Measurements from ENCODE around the gene NPBWR2.

Gene NPBWR2

DNA sequence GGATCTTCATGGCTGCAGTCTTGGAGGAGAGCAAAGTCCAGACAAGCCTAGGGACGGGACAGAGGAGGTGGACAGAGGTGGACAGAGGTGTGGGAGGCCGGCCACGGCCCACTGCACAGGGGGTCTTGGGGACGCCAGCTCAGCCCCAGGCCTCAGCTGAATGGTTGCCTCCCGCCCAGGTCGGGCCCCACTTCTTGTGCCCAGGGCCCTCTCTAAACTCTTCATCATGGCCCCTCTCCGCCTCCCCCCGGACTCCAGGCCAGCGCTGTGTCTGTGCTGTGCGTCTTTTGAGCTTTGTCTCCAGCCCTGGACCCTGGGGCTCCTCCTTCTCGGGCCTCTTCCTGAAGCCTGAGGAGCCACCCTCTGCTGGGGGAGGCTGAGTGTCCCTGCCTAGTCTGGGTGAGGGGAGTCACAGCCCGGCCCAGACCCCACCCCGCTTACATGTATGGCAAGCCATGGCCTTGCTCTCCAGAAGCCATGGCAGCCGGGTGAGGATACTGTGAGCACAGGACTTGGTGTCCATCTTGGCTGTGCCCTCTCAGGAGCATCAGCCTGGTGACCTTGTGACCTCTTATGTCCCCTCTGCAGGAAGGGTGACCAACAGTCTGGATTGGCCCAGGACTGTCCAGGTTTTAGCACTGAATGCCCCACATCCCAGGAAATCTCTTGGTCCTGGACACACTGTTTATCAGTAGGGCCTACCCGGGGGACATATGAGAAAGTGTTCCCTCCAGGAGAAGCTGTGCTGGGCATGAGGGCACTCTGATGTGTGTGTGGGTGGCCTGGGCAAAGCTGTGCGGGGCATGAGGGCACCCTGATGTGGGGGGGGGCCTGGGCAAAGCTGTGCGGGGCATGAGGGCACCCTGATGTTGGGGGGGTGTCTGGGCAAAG, 9.4 kb upstream of the NPBWR2 start:
- DNase-seq = peak; percentile 52

DNA sequence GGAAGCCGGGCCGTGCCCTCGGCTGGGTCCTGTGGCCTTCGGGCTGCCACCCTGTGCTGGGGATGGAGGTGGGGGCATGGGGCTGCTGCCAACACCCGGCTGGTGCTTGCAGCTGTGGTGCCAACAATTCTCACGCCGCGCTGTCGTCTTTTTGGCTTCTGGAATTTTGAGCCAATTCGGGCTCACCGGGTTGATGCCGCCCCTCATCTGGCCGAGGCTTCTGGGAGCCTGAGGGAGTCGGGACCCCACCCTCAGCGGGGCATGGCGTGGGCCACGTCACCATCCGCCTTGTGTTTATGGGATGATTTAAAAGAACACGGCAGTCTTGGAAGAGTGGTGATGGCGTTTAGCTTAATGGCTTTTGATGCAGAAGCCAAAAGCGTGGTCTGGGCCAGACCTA, 8.7 kb upstream of the NPBWR2 start:
- DNase-seq = peak; percentile 47

DNA sequence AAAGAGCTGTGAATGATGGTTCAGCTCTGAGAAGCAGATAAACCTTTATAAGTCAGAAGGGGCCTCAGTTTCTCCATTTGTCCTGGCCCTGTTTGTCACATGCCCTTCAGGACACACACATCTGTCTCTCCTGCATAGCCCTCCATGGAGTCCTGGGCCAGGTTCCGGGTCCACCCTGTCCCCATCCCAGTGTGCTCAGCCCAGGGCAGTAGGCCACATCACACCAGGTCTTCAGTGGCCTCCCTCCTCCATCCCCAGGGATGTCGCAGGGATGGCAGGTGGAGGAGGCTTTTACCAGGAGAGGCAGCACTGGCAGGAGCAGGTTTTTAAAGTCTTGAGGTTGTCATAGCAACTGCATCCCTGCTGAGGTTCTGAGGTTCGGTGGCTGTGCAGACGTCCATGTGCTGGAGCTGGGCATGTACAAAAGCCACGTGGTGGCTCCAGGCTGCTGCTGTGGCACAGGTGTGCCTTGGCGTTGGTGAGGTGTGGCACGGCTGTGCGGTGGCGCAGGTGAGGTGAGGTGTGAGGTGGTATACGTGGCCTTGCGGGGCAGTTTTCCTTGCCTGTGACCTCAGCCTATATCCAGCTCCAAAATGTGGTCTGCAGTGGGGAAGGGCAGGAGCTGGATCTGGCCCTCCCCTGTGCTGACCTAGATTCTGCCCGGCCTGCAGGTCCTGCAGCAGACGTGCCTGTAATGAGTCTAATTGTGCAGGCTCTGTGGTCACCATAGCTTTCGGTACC, 8.0 kb upstream of the NPBWR2 start:
- peak; percentile 41 for DNase-seq

DNA sequence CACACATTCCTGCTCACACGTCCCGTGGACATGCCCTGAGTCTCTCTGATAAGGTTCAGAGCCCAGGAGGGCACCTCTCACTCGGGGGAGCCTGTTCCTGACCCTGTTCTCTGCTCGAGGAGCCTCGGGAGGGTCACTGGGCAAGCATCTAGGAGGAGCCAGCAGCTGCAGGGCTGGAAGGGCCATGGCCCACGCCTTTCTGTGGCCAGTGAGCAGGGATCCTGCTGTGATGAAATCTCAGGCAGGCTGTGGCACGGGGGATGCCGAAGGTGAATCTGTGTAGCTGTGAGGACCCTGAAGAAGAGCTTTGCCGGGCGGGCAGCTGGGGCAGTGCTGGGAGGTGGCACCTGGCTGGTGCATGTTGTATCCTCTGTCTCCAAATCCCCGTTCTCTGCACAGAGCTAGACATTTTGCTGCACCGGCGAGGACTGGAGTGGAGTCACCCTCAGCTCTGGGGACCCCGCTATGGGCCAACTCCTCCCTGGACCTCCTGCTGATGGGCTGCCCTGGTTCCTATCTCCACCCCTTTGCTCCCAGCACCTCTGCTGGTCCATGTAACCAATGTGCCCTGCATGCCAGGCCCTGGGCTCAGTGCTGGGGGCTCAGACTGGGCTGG, 7.1 kb upstream of the NPBWR2 start:
- peak; percentile 44 for DNase-seq

DNA sequence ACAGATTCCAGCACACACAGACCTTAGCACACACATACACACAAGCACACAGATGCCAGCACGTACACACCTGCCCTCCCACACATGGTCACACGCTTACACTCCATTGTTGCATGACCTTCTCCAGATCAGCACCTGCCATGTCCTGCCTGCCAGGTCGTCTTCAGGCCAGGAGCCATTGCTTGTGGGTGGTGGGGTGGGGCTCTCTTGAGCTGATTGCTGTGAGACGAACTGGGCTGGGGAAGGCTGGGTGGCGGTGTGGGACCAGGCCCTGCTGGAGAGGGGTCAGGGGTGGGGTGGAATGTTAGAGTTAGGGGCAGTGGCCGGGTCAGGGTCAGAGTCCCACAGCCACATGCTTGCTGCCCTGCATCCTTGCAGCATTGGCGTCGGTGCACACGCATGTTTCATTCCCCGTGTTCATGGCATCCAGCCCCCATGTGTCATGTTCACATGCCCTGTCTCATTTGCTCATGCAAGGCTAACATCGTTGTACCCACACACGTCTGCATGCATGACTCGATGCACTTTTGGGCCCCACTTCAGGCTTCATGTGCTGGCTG, 6.5 kb upstream of the NPBWR2 start:
- peak; percentile 47 for DNase-seq

DNA sequence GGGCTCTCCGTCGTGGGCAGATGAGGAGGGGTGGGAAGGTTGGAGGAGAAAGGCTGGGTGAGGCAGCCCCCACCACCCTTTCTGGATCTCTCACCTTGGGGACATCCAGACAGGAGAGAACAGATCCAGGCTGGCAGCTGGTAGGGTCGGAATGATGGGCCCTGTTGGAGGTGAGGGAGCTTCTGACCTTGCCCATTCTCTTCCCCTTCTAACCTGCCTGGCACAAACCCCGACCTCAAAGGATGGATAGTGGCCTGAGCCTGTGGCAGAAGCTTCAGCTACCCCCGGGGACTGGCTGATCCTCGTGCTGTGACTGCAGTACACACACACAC, 6.0 kb upstream of the NPBWR2 start:
- DNase-seq = no peak

DNA sequence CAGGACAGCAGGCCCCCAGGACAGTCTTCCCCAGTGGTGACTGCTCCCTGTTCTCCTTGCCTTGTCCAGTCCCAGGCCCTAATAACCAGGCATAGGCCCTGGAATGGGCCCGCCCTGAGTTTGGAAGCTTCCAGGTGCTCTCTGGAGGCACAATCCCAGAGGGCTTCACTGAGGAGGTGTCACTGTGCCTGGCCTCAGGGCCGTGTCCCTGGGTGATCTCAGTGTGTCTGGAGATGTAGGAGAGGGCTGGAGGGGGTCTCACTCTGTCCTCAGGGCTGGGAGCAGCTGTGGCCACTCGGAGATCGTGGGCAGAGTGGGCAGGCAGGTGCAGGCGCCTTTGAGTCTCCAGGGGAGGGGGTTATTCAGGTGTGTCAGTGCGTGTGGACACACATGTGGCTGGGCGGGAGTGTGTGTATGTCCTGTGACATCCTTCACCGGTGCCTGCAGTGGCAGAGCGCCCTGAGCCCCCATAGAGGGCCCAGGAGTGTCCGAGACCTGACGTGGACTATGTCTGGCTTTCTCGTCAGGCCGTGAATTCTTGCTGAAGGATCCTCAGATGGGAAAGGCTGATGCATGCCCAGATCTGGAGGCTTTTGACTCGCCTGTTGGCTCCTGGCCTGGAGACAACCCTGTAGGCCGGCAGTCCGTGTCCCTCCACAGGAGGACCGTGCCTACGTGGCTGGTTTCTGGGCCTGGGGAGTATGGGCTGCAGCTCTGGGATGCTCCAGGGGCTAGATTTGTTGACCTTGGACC, 5.5 kb upstream of the NPBWR2 start:
- peak; percentile 49 for DNase-seq

DNA sequence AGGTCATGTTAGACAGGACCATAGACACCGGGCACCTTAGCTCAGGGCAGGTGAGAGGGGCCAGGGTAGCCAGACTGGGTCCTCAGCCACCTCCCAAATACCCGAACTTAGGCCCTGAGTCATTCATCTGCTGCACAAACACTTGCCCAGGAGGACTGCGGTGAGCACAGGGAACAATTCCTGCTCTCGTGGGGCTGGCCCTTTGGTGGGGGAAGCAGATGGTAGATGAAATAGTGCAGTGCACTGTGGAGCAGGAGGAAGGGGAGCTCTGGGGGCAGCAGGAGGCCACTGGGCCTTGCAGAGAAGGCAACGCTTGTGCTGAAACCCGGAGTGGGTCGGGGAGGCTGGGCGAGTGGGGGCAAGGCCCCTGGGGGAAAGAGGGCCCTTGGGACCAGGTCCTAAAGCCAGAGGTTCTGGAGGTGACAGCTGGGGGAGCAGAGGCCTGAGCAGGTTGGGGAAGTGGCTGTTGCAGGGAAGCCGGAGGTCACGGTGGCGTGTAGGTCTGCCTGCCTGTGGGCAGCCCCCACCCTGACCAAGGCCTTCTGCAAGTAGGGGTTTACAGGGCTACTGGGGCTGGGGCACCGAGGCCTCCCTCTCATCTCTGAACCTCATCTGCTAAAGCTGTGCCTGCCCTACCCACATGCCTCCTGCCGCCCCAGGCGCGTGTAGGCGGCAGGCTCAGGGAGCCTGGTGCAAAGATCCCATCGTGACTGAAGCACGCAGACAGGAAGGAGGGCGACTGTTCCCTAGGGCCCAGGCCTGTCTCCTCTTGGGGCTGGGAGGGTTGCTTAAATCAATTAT, 4.7 kb upstream of the NPBWR2 start:
- DNase-seq = peak; percentile 45

DNA sequence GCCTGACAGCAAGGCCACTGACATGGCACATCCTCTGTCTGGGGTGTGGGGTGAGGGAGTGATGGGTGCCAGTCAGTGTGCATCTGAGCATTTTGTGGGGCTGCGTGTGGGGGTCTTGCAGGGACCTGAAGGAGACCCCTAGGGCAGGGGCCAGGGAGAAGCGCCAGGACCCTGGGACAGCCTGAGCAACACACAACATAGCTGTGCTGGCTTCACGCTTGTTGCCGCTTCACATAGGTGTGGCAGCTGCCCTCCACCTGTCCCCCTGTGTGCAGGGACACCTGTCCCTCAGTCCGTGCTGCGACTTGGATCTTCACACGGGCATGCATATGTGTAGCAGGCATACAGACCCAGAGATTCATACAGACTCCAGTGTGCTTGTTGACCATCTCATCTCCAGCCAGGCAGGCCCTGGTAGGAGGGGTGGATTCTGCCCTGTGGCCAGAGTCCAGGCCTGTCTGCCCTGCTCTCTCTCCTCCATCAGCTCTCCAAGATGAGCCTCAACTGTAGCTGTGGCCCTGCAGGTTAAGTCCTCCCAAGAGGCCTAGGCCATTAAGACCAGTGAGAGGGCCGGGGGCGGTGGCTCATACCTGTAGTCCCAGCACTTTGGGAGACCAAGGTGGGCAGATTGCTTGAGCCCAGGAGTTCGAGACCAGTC, 3.2 kb upstream of the NPBWR2 start:
- peak; percentile 49 for DNase-seq

DNA sequence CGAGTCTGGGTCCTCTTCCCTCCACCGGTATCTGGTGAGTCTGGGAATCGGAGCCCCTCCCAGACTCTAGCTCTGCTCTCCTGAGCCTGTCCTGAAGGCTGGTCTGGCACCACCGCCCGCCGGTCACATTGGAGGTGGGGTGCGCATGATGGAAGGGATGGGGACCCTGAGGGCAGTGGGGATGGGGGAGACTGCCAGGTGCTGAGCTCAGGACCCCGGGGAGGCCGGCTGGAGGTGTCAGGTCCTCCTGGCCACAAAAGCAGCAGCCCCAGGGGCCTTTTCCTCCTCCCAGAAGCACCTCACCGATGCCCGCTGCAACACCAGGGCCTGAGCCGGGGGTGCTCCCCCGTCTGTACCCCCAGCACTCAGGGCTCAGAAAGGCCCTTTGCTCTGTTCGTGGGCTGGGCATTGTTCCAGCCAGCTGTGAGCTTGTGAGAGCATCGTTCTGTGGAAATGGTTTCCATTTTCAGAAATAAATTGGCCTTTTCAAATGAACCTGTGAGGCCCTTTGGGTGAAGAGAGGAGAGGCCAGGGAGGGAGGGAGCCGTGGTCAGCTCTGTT, 2.5 kb upstream of the NPBWR2 start:
- peak; percentile 43 for DNase-seq

DNA sequence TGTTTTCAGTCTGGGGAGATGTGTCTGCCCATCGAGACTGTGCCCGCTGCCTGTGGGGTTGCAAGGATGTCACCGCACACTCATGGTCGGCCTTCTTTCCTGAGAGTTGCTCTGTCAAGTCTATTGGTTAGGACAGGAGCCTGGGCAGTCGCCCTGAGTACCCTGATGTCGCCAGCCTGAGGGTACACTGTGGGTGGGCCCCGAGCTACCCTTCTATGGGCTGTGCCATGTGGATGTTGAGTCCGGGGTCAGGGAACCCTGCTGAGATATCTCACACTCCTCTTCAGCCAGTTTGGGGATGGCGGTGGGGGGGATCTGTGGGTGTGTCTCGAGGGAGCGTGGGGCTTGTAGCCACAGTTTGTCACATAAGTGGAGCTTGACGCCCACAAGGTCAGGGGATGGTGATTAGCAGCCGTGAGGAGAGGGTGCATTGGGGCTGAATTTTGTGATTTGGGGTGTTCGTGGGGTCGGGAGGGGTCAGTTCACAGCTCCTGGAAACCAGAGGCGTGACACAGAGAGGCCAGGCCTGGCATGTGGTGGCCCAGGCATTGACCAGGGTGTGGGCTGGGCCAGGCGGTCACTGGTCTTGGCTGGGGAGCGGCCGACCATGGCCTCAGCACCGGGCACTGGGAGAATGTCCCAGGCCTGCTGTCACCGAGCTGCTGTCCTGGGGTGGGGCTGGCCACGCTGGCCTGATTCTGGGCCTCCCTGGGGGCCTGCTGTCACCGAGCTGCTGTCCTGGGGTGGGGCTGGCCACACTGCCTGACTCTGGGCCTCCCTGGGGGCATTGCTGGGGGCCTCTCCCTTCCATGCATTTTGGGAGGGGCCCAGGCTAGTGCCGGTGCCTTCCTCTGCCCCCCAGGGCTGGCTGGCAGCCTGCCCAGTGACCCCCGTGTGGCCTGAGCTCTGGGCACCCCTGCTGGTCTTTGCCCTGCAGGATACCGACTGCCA, 1.6 kb upstream of the NPBWR2 start:
- peak; percentile 46 for DNase-seq

DNA sequence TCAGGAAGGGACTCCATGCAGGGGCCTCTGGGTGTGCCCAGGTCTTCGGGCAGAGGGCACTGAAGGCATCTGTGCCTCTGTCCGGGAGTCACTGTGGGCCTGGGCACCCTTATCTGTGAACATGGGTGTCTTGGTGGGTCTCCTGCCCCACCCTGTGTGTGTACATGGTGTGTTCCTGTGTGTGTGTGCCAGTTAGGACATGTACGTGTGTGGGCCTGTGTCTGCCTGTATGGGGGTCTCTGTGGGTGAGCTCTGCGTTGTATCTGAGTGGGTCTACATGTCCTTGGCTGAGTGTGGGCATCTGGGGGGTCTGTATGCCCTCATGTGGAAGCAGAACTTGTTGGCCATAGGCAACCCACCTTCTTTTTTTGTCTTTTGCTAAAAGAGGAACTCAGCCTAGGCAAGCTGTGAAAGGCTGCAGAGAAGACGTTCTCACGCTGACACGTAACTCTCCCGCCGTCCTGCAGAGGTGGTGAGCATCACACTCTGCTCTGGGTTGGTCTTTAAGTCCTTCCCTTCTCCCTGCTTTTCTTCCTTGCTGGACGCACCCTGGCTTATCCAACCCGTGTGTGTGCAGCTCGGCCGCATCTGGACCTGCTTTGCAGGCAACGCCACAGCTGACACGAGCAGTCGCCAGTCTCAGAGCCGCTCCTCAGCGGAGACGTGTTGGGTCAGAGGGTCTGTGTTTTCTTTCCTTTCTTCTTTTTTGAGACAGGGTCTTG, 532 bp upstream of the NPBWR2 start:
- peak; percentile 44 for DNase-seq

DNA sequence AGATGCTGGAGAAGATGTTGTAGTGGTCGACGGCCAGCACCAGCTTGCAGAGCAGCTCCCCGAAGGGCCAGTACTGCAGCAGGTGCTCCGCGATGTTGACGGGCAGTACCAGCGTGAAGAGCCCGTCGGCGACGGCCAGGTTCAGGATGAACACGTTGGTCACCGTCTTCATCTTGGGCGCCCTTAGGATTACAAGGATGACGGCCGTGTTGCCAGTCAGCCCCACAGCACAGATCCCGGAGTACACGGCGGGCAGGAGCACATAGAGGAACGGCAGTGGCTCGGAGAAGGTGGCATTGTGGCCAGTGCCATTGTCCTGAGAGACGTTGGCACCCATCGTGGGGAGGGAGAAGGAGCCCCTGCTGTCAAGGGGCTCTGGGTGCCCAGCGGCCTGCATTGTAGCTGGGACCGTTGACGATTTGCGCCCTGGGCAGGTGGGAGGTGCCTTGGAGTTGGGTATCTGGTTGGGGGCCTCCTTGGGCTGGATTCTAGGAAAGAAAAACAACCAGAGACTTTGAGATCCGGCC, 867 bp downstream of the NPBWR2 start:
- DNase-seq = no peak

DNA sequence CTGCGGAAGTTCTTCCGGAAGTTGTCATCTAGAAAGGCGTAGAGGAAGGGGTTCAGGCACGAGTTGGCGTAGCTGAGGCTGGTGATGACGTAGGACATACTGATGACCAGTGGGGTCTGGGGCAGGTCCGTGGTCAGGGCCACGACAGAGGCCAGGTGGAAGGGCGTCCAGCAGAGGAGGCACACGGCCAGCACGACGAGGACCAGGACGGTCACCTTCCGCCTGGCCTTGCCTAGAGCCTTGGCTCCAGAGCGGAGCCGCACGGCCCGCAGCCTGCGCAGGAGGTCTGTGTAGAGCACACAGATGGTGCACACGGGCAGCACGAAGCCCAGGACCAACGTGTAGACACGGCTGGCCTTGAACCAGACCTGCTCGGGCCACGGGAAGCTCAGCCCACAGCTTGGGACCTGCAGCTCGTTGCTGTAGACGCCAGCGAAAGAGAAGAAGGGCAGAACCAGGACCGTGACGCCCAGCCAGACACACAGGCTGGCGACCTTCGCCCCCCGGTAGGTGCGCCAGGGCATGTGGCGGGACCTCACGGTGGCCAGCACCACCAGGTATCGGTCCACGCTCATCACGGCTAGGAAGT, 1.4 kb downstream of the NPBWR2 start:
- DNase-seq = no peak

DNA sequence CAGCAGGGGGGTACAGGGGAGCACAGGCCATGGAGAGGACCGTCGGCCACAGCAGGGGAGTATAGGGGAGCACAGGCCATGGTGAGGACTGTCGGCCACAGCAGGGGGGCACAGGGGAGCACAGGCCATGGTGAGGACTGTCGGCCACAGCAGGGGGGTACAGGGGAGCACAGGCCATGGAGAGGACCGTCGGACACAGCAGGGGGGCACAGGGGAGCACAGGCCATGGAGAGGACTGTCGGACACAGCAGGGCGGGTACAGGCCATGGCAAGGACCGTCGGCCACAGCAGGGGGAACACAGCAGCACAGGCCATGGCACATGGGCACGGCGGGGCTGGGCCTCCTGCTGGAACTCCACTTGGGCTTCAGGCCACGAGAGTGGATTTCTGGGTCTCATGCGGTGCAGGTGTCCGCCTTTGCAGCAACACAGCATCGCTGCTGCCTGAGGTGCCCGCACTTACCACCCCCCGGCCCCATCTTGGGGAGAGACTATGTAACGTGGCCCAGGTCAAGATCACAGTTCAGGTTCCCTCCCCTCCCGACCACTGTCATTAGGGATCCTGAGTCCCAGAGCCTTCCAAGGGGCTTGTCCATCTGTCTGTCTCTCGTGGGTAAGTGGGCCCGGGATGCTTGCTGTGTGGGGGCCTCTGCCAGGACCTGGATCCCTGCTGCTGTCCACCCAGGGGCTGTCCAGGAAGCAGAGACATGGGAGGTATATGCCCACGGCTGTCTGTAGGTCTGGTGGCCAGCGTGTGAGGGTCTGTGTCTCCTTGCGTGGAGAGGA, 2.5 kb downstream of the NPBWR2 start:
- DNase-seq = no peak

DNA sequence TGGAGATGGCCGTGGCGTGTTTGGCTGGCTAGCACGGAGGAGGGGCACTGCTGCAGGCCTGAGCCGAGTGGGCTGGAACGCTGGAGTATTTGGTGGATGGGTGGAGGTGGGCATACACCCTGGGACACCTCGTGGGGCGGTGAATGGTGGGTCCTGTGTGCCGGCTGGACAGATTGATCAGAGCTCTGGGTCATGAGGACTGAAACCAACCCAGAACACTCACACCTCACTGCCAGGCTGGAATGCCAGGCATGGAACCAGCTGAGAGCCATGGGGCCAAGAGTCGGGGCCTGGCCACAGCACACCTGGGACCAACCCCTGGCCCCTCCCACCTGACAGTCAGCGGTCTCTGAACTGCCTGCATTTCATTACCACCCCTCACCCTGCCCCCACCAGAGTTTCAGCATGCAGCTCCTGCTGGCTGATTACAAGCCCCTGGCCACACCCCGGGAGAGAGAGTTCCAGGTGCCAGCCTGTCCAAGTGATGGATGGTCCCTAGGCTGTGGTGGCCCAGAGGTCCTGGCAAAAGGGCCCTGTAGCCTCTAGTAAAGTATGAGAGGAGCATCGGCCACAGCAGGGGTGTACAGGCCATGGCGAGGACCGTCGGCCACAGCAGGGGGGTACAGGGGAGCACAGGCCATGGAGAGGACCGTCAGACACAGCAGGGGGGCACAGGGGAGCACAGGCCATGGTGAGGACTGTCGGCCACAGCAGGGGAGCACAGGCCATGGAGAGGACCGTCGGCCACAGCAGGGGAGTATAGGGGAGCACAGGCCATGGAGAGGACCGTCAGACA, 3.3 kb downstream of the NPBWR2 start:
- DNase-seq = no peak

All from islet precursor cell (in vitro differentiated cells).